RWPE2 (cell line): ENCODE measurements around the gene DAGLA.
A peak's percentile ranks its signal among the peaks of the same experiment; 100 is the strongest.

Source experiments
- ATAC-seq: fragments of 200-7000 bp; cut with Tn5 transposase; 3 replicates; pipeline ENCODE4 v1.9.1; 2021; ENCODE audit warnings: low read depth
- DNase-seq: peaks from one replicate; pipeline ENCODE4 v3.0.0-alpha.2; 2020; ENCODE audit warnings: low spot score
- H3K27ac ChIP-seq: fragments of 450-650 bp; 2 replicates; pipeline ENCODE4 v1.5.1; 2017; ENCODE audit warnings: mild to moderate bottlenecking; ENCODE audit not compliant: poor library complexity, severe bottlenecking
- H3K27me3 ChIP-seq: fragments of 250-450 bp; sonication (Bioruptor Pico); 2 replicates; pipeline ENCODE4 v1.5.1; 2021; ENCODE audit warnings: mild to moderate bottlenecking, moderate library complexity; ENCODE audit not compliant: insufficient read depth, poor library complexity, severe bottlenecking
- H3K36me3 ChIP-seq: fragments of 250-450 bp; sonication (Bioruptor Pico); 2 replicates; pipeline ENCODE4 v1.5.1; 2020; ENCODE audit warnings: low read depth, mild to moderate bottlenecking, moderate library complexity
- H3K4me1 ChIP-seq: fragments of 250-450 bp; sonication (Bioruptor Pico); 2 replicates; pipeline ENCODE4 v1.5.1; 2021; ENCODE audit warnings: mild to moderate bottlenecking, moderate library complexity; ENCODE audit not compliant: insufficient read depth, poor library complexity, severe bottlenecking
- H3K4me3 ChIP-seq: fragments of 250-450 bp; sonication (Bioruptor Pico); 2 replicates; pipeline ENCODE4 v1.5.1; 2021; ENCODE audit warnings: mild to moderate bottlenecking, moderate library complexity; ENCODE audit not compliant: severe bottlenecking
- H3K9me3 ChIP-seq: fragments of 250-450 bp; sonication (Bioruptor Pico); 2 replicates; pipeline ENCODE4 v1.5.1; 2021; ENCODE audit warnings: mild to moderate bottlenecking, moderate library complexity; ENCODE audit not compliant: severe bottlenecking
- CTCF ChIP-seq: fragments of 450-650 bp; IDR thresholded peaks from one replicate; pipeline ENCODE4 v1.5.1; 2017; ENCODE audit warnings: mild to moderate bottlenecking, moderate library complexity; ENCODE audit not compliant: poor library complexity, severe bottlenecking

DAGLA gene

GRCh38 chr11:61686469-61686868, 6.3 kb downstream of the DAGLA start:
- no peak overlapping the region for H3K27ac ChIP-seq
- H3K9me3 ChIP-seq: no peaks in the 10 kb centered on the region
- H3K27me3 ChIP-seq: no peaks in the 10 kb centered on the region
- TF ChIP-seq CTCF: no peak
- H3K36me3 ChIP-seq: no peaks in the 10 kb centered on the region
- peaks cover 5% of the 10 kb centered on the region for H3K4me1 ChIP-seq
- ATAC-seq: no peak
- DNase-seq: no peak
- H3K4me3 ChIP-seq: no peak overlapping the region

GRCh38 chr11:61687420-61687819, 7.2 kb downstream of the DAGLA start:
- DNase-seq: no peak
- Histone ChIP-seq H3K27ac (no peak overlapping the region), H3K4me3 (no peak overlapping the region), H3K36me3 (no peaks in the 10 kb centered on the region), H3K9me3 (no peaks in the 10 kb centered on the region), H3K27me3 (no peaks in the 10 kb centered on the region), H3K4me1 (peaks cover 5% of the 10 kb centered on the region)
- ATAC-seq: no peak
- no peak for TF ChIP-seq CTCF

GRCh38 chr11:61688365-61689163, 8.4 kb downstream of the DAGLA start:
- TF ChIP-seq CTCF: no peak
- Histone ChIP-seq H3K4me1 (peaks cover 5% of the 10 kb centered on the region), H3K9me3 (no peaks in the 10 kb centered on the region), H3K27me3 (no peaks in the 10 kb centered on the region), H3K27ac (no peak overlapping the region), H3K36me3 (no peaks in the 10 kb centered on the region), H3K4me3 (no peak overlapping the region)
- ATAC-seq (peak; percentile 80), DNase-seq (no peak)

- no peak for TF ChIP-seq CTCF
- Histone ChIP-seq H3K9me3 (no peaks in the 10 kb centered on the region), H3K4me1 (peaks cover 5% of the 10 kb centered on the region), H3K27me3 (no peaks in the 10 kb centered on the region), H3K4me3 (no peak overlapping the region), H3K27ac (no peak overlapping the region), H3K36me3 (no peaks in the 10 kb centered on the region)
- ATAC-seq (no peak), DNase-seq (no peak)
These were observed 8.9 kb downstream of the DAGLA start for GRCh38 chr11:61689164-61689496.

GRCh38 chr11:61690706-61691379, 10.7 kb downstream of the DAGLA start:
- Histone ChIP-seq H3K4me1 (peaks cover 11% of the 10 kb centered on the region), H3K4me3 (no peak overlapping the region), H3K9me3 (no peaks in the 10 kb centered on the region), H3K27me3 (no peaks in the 10 kb centered on the region), H3K27ac (no peak overlapping the region), H3K36me3 (no peaks in the 10 kb centered on the region)
- DNase-seq (no peak), ATAC-seq (no peak)
- no peak for TF ChIP-seq CTCF
